Fibroblast of skin of abdomen (primary cell): ENCODE data around the gene HOXC5.
A peak's percentile ranks its signal among the peaks of the same experiment; 100 is the strongest.
"Not testable (repeated sequence)": the region's sequence is repeated elsewhere in the genome, so short reads cannot be mapped to it uniquely, and the experiment has no call there.

Experiments
- DNase-seq: peaks from one replicate; pipeline ENCODE4 v3.0.0-alpha.2; 2013

Gene HOXC5

DNA sequence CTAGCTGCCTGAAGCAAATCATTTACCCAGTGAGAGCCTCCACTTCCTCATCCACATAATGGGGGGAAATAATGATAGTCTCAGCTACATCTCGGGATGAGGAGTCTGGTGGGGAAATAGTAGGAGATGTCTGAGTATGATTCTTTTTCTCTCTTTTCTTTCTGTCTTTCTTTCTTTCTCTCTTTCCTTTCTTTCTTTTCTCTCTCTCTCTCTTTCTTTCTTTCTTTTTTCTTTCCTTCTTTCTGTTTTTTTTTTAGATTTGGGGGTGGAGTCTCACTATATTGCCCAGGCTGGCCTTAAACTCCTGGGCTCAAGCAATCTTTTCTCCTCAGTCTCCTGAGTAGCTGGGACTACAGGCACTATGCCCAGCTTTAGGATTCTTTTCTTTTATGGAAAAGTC is 33.6 kb downstream of the HOXC5 start:
- no peak for DNase-seq

DNA sequence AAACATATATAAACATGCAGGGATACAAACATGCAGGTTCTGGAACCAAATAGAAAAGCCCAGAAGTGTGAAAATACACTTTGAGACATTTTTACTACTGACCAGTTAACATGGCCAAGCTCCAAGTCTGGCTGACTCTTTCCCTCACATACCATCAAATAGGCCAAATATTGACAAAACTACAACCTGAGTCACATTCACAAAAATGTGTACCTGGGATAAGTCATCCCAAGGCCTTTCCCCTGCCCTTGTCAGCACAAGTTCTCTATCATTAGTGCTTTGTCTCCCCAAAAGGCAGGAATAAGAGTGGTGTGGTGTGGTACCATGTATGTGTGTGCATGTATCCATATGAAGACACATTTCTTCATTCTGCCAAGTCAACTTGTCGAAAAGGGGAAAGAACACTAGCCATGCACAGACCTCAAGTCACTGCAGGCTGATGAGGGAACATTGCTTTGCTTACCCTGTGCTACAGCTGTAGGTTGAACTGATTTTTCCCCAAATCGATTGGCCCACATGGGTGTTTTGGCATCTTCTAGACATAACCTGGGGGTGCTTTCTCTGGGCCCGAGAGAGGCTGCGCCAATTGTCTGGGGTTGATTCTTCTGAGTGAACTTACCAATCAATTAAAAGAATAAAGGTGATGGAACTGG is 35.7 kb downstream of the HOXC5 start:
- no peak for DNase-seq

DNA sequence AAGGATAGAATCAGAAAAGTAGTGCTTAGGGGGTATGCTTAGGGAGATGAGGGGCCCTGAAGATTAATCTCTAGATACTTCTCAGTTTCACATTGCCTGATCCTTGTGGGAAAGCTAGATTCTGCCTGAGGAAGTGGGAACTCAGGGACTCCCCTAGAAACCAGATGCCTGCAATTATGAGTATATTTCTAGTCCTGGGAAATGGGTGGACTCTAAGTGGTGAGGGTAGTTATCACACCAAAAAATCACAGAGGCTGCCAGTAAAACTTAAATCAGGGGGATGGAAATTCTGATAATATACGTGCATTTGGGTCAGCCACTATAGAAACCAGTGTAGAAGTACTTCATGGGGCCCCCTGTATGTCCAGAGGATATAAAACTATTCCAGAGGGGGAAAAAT is 39.1 kb downstream of the HOXC5 start:
- DNase-seq, result no peak

DNA sequence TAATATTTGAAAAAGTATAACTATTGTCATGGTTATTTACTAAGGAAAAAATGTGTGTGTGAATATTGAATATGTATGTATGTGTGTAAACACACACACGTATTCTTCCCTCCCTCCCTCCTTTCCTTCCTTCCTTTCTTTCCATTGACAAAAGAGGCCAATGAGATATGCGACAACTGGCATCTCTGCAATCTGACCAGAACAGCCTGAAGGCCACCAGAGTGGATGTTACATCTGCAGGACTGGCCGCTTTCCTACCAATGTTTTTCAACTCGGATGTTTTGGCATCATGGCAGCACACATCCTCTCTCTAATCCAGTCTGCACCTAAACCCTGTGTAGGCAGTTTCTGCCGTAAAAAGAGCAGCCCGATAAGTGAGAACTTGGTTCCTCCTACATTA is 41.5 kb downstream of the HOXC5 start:
- no peak for DNase-seq

DNA sequence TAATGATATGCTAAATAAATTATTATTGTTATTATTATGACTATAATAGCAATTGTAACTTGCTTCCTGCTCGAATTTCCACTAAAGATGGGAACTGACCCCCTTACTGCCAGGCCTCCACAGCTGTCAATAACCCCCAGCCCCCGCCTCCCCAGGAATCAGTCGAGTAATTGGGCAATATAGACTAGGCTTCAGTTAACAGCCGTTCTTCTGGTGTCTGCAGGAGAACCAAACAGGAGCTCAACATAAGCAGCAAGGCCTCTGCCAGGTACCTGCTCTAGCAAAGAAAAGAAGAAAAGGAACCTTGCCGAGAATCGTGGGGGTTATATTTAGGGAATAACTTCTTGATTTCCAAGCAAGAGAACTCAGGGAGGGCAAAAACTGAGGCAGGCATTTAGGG is 42.6 kb downstream of the HOXC5 start:
- DNase-seq, result no peak

DNA sequence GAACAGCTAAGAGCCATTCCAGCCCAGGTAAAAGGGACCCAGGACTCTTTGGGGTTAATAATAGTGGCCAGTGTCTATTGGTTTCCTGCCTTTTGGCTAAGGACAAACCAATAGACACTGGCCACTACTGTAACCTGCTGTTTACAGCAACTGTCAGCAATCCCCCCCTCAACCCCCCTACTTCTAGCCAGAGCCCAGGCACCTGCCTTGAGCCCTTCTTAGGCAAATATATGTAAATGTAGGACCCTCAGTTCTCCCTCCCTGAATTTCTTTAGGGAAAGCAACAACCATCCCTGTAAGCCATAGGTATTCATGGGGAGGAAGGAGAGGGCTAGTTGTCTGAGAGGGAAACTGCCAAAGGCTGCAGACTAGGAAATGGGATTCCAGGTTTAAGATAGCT is 43.1 kb downstream of the HOXC5 start:
- DNase-seq, result no peak

DNA sequence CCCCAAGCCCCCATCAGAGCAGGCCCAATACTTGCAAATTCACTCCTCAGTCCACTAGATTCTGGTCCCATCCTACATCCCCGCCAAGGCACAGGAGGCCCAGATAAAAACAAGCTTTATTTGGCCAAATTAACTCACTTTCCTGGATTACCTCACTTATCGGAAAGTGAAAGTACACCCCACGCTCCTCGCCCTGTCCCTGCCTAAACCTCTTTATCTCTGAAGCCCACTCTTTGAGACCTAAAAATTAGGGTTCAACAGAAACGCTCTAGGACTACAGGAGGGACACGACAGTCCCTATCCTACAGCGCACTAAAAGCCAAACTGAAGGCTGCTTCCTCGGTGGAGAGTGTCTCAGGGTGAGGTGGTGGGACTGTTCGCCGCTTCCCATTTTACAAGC is 45.0 kb downstream of the HOXC5 start:
- DNase-seq, result not testable (repeated sequence)

DNA sequence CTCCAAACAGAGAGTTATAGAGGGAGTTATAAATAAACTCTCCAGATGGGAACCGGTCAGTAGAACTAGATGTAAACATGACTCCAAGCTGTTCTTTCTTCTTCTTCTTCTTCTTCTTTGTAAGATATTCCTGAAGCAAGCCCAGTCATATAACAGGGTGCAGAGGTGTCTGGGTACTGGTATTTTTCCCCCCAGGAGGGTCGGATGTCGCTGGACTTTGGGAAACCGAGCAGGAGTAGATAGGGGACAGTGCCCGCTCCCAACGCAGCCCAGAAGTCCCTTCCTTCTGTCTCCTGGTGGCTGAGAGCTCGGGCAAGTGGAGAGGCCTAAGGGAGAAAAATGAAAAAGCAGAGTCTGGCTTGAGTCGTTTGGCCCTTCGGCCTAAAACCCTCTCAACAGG is 46.3 kb downstream of the HOXC5 start:
- not testable (repeated sequence) for DNase-seq

DNA sequence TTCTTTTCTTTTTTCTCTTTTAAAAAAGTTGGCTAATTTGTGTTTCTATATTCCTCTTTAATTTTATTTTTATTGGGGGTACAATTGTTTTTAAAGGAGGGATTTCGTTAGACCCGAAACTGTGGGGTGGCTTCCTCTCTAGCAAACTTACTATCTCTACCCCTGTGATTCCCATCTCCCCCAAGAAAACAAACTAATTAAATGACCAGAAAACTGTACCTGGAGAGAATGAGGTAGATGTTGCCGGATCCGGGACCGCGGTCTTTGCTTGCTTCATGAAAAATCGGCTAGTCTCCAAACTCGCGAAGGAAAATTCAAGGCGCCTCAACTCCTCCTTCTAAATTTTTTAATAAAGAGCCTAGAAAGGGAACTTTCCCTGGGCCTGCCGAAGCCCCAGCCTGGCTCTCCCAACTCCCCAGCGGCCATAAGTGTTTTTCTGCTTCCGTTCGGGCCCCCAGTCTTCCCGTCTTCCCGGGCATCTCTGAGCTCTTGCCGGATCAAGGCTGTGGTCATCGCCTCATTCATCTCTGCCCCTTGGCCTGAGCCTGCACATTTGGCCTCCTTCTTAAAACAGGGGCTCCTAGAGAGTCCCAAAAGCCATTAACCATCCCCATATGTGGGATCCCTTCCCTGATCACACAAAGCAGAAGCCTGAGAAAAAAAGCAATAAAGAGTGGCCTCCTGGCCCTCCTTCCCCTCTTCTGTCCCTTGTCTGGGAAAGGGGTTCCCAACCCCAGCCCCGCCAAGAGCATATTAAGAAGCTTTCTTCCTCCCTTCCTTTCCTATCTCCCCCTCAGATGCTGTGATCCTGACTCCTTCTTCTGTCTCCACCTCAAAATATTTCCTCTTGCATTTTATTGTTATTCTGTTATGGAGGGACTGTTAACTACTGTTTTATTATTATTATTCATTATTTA is 47.4 kb downstream of the HOXC5 start:
- DNase-seq, result not testable (repeated sequence)

DNA sequence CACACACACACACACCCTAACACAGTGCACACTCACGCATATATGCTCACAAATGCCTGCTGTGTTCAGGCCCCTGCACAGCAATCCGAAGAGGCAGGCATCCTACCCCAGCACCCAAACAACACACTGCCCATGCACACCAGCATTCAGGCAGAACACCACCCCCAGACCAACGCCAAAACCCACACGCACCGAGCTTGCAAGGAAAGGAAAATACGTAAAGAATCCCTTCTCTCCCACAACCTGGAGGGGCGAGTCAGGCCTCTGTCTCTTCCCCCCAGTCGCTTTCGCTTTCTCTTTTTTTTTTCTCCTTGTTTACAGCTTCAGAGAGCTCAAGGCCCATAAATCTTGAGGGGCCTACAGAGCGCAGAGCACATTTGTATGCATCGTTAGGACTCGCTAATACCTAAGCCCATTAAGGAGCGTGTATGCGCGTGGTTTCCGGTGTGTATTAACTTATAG is 48.2 kb downstream of the HOXC5 start:
- peak; percentile 51 for DNase-seq

DNA sequence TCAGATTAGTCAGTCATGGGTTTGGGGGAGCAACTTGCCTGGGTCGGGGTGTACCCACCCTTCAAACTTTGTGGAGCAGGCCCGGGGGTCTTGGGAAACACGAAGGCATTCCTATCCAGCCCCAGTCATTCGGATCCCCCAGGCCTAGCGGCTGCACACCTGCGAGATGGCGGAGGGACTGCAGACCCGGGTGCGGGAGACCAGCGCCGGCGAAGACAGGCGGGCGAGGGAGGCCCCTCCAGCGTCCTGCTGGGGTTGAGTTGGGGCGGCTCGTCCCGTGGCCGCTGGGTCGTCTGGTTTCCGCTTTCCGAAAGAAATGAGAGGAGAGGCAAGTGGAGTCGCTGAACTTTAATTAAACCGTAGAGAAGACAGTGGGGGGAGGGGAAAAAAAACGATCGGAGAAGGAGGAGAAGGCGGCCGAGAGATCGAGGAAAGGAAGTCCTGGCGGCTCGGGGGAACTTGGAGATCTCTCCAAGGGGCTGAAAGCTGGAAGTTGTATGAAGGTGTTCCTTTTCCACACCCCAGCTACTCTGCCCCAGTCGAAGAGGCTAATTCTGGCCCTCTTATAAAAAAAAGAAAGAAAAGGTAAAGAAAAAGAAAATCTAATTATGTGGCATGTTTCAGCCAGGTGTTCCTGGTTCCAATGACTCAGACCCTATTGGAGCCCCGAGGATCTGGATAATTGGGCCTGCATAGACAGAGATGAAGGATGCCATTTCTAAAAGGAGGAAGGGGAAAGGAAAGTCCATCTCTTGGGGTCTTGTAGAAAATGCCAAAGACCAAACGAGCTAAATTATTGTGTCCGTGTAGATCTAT is 48.9 kb downstream of the HOXC5 start:
- DNase-seq, result not testable (repeated sequence)

DNA sequence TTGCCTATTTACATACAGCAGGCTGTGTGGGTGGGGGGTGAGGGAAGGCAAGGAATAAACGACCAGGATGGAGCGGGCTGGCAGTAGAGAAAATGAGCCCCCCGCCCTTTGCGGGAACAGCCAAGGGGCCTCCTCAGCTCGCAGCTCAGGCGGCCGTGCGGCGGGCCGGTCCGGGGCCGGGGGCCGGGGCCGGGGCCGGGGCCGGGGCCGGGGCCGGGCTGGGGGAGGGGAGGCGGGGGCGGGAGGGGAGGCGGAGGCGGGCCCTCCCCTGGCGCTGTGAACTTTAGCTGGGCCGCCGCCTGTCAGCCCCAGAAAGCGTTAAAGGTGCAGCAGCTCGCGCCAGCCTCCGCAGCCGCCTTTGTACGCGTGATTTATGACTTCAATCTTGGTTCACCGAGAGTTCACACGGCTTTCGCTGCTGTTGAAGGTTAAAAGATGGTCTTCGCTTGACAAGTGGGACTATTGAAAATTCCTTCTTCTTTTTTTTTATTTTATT is 49.6 kb downstream of the HOXC5 start:
- peak; percentile 43 for DNase-seq
